ENCODE results near the gene ETV6.

ETV6 gene

GRCh38 chr12:11711651-11712327 lies 62.3 kb downstream of the ETV6 start:
- TF ChIP-seq REST (IDR thresholded peaks at IDR 0.05; ENCODE audit: insufficient read depth in 1 of 2, low read depth in 2 of 2, low read length in 2 of 2) (no peak), SIN3A (IDR thresholded peaks at IDR 0.05; ENCODE audit: borderline replicate concordance, insufficient read depth, low read length) (no peak), POLR2AphosphoS5 (IDR thresholded peaks at IDR 0.05; ENCODE audit: low read depth, low read length) (no peak), TAF1 (IDR thresholded peaks at IDR 0.05; ENCODE audit: borderline replicate concordance, insufficient read depth, low read length) (no peak), FOXP2 (optimal IDR thresholded peaks at IDR 0.05; ENCODE audit: borderline replicate concordance, extremely low read depth, extremely low read length, insufficient read depth) (no peak)

GRCh38 chr12:11712491-11712890 lies 63.0 kb downstream of the ETV6 start:
- TF ChIP-seq SIN3A (IDR thresholded peaks at IDR 0.05; ENCODE audit: borderline replicate concordance, insufficient read depth, low read length): no peak
- TF ChIP-seq REST (IDR thresholded peaks at IDR 0.05; ENCODE audit: insufficient read depth in 1 of 2, low read depth in 2 of 2, low read length in 2 of 2): no peak
- no peak for TF ChIP-seq TAF1 (IDR thresholded peaks at IDR 0.05; ENCODE audit: borderline replicate concordance, insufficient read depth, low read length)

GRCh38 chr12:11713202-11713601 lies 63.7 kb downstream of the ETV6 start:
- TF ChIP-seq SIN3A (IDR thresholded peaks at IDR 0.05; ENCODE audit: borderline replicate concordance, insufficient read depth, low read length) (no peak), FOXP2 (optimal IDR thresholded peaks at IDR 0.05; ENCODE audit: borderline replicate concordance, extremely low read depth, extremely low read length, insufficient read depth) (no peak), POLR2AphosphoS5 (IDR thresholded peaks at IDR 0.05; ENCODE audit: low read depth, low read length) (no peak), TAF1 (IDR thresholded peaks at IDR 0.05; ENCODE audit: borderline replicate concordance, insufficient read depth, low read length) (no peak), REST (IDR thresholded peaks at IDR 0.05; ENCODE audit: insufficient read depth in 1 of 2, low read depth in 2 of 2, low read length in 2 of 2) (no peak)

- no peak for TF ChIP-seq REST (IDR thresholded peaks at IDR 0.05; ENCODE audit: insufficient read depth in 1 of 2, low read depth in 2 of 2, low read length in 2 of 2)
- no peak for TF ChIP-seq POLR2AphosphoS5 (IDR thresholded peaks at IDR 0.05; ENCODE audit: low read depth, low read length)
These were observed 65.2 kb downstream of the ETV6 start for GRCh38 chr12:11714626-11715025.

GRCh38 chr12:11715621-11716020 lies 66.1 kb downstream of the ETV6 start:
- TF ChIP-seq REST (IDR thresholded peaks at IDR 0.05; ENCODE audit: insufficient read depth in 1 of 2, low read depth in 2 of 2, low read length in 2 of 2) (no peak), TAF1 (IDR thresholded peaks at IDR 0.05; ENCODE audit: borderline replicate concordance, insufficient read depth, low read length) (no peak), POLR2AphosphoS5 (IDR thresholded peaks at IDR 0.05; ENCODE audit: low read depth, low read length) (no peak), FOXP2 (optimal IDR thresholded peaks at IDR 0.05; ENCODE audit: borderline replicate concordance, extremely low read depth, extremely low read length, insufficient read depth) (no peak), SIN3A (IDR thresholded peaks at IDR 0.05; ENCODE audit: borderline replicate concordance, insufficient read depth, low read length) (no peak)
